AG09319 (cell line): ENCODE results near the gene CEP170.
"Not testable (repeated sequence)": the region's sequence is repeated elsewhere in the genome, so short reads cannot be mapped to it uniquely, and the experiment has no call there.

ENCODE experiments used
- DNase-seq: peaks from one replicate; pipeline ENCODE4 v3.0.0-alpha.2; 2010; ENCODE audit warnings: low read depth; ENCODE audit errors: extremely low read depth
- TF ChIP-seq, protein P1 (sequence below): IDR thresholded peaks from 2 replicates; pipeline ENCODE4 v1.5.1; 2011; ENCODE audit warnings: low read depth, mild to moderate bottlenecking, inconsistent platforms, low read length, moderate library complexity

CEP170 gene

DNA sequence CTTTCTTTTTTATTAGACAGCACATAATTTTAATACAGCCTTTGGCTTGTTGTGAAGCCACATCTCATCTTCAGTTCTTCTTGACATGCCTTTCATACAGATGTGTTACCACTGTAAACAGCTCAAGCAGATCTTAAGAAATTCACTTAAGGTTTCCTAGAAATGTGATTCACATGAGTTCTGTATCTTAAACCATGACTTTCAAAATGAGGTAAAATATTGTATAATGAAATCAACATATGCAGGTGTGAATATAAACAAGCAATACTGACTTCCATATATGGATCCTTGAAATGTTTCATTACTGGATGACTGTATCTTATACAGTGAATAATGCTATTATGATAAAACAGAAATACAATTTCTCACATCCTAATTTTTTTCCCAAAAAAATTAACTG is 107.7 kb downstream of the CEP170 start:
- DNase-seq, result not testable (repeated sequence)

DNA sequence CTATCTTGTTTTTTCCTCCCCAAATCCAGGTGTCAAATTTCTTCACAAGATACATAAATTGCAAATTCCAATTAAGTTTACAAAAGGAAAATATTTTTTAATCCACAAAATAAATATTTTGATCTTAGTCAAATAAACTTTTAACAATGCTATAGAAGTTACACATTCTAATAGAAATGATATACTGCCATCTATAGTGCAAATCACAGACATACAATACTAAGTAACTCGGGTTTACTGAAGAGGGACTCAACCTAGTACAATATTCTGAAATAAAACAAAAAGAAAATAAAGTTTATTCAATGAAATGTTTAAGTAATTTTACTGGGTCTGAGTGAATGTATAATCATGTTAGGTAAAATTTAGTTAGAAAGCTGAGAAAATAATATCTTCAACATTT is 114.6 kb downstream of the CEP170 start:
- TF ChIP-seq, protein P1, sequence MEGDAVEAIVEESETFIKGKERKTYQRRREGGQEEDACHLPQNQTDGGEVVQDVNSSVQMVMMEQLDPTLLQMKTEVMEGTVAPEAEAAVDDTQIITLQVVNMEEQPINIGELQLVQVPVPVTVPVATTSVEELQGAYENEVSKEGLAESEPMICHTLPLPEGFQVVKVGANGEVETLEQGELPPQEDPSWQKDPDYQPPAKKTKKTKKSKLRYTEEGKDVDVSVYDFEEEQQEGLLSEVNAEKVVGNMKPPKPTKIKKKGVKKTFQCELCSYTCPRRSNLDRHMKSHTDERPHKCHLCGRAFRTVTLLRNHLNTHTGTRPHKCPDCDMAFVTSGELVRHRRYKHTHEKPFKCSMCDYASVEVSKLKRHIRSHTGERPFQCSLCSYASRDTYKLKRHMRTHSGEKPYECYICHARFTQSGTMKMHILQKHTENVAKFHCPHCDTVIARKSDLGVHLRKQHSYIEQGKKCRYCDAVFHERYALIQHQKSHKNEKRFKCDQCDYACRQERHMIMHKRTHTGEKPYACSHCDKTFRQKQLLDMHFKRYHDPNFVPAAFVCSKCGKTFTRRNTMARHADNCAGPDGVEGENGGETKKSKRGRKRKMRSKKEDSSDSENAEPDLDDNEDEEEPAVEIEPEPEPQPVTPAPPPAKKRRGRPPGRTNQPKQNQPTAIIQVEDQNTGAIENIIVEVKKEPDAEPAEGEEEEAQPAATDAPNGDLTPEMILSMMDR, result peak; percentile 3; the same call in 1 of the 2 replicates
- DNase-seq, result not testable (repeated sequence)

DNA sequence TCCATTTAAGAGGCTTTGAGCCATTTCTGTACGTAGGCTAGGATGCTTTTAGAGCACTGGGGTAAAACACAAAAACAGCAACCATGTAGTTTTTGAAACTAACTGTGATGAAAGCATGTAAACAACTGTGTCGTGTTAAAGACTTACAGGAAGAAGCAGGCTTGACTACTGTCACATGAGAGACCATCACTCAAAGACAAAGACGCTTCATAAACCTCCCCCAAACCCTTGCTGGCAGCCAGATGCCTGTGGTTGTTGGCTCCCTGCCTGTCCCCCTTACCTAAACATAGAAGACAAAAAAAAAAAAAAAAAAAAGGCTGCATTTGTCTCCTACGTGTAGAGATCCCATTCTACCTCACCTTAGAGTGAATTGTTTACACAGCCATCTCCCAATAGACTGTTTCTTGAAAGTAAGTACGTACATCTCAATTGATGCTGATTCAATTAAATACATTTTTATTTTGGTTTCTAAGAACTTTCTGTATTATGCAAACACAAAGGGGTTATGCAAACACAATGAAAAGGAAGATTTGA is 132.1 kb downstream of the CEP170 start:
- not testable (repeated sequence) for DNase-seq

DNA sequence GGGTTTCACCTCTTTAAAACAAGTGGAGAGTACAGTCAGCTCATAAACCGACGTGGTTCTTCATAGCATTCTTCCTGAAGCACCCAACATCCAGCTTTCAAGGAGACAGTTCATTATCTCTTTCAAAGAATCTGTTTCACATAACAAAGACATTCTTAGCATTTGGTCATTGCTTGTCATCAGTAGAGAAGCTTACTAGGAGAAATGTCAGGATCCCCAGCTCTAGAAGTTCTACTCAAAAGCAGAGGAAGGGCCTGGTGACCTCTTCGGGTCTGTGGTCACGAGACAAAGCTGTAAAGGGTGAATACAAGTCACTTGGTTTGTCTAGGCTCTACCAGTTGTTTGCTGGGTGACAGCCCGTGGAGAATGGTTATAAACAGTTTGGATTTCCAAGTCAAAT is 133.1 kb downstream of the CEP170 start:
- DNase-seq, result not testable (repeated sequence)

DNA sequence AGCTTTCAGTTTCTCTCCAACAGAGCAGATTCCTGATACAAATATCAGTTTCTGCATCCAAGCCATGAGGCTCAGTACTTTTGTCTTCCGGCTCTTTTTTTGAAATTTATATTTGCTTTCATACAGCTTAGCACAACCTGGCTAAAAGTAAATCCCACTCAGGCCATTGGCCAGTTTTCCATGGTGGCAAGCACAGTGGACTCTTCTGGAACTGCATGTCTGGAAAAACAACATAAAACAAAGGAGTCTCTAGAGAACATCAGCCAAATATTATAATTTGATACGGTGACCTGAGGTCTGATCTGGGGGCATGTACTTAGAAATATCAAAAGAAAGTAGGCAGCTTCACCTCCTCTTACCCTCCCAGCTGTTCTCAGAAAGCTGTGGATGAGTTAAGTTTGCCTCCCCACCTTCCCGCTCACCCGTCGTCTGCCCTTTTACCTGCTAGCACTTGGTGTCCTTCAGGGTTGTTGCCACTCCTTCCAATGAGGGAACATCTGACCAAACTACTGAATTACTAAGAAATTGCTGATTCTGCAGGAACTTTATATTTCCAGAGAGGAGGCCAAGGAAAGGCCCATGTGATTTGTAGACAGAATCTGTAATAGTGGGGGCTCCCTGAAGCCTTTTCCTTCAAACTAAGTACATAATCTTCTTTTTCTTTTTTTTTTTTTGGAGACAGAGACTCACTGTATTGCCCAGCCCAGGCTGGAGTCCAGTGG is 136.3 kb downstream of the CEP170 start:
- DNase-seq, result not testable (repeated sequence)

DNA sequence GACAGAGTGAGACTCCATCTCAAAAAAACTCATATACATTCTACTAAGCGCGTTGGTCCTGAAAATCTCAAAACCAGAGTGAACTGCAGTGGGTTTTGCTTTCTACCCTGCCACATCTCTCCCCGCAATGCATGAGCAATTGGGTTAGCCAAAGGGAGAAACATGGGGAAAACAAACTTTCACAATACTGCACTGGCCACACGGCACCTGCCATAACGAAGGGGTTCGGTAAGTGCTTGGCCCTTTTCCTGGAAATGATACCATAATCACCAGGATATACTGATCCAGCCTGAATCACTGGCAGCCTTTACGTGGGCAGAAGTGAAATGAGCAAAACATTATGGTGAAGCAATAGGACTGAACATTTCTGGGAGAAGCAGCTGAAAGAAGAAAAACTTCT is 138.9 kb downstream of the CEP170 start:
- DNase-seq, result not testable (repeated sequence)

DNA sequence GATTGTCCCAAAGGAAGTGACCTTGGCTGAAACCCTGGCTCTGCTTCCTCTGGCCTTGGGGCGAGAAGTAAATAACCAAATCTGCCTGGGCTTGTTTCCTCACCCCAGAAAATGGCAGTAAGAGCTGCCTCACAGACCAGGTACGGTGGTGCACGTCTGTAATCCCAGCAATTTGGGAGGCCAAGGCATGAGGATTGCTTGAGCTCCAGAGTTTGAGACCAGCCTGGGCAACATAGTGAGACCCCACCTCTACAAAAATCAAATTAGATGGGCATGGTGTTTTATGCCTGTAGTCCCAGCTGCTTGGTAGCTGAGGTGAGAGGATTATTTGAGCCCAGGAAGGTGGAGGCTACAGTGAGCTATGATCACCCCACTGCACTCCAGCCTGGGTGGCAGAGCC is 140.3 kb downstream of the CEP170 start:
- not testable (repeated sequence) for DNase-seq

DNA sequence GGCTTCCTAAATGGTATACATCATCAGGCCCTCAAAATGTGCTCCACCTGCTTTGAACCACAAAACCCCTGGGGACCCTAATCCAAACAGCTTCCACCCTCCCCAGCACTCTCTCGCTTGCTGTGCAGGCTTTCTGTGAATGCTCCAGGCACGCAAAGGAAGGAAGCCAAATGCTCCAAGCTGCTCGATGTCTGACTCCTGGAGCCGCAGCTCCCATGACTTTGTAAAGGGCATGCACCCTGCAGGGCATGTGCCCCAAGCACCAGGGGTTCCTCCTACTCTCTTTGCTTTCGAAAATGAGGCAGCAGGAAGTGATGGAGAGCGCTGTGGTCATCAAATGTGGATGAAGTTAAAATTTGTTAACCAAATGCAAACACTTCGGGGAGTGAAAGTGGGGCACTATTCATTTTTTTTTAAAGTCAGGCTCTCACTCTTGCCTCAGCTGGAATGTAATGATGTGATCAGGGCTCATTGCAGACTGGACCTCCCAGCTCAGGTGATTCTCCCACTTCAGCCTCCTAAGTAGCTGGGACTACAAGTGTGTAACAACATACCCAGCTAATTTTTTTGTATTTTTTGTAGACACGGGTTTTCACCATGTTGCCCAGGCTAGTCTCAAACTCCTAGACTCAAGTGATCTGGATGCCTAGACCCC is 140.9 kb downstream of the CEP170 start:
- DNase-seq, result peak; percentile 59

DNA sequence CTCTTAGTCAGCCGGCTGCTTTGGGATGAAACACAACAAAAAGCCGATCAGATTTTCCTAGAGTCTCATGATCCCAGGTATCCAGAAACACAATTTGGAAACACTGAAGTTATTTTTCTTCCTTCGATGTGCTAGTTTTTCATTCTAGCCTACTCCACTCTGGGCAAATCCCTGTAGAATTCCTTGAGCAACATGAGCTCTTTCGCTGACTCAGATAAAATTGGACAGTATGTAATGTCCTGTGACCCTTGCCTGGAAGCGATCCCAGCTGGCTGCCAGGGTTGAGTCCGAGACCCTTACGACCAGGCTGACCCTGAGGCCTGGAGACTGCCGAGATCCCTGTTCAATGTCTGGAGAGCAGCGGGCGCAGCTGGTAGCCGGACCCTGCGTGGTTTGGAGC is 147.9 kb downstream of the CEP170 start:
- DNase-seq, result not testable (repeated sequence)

DNA sequence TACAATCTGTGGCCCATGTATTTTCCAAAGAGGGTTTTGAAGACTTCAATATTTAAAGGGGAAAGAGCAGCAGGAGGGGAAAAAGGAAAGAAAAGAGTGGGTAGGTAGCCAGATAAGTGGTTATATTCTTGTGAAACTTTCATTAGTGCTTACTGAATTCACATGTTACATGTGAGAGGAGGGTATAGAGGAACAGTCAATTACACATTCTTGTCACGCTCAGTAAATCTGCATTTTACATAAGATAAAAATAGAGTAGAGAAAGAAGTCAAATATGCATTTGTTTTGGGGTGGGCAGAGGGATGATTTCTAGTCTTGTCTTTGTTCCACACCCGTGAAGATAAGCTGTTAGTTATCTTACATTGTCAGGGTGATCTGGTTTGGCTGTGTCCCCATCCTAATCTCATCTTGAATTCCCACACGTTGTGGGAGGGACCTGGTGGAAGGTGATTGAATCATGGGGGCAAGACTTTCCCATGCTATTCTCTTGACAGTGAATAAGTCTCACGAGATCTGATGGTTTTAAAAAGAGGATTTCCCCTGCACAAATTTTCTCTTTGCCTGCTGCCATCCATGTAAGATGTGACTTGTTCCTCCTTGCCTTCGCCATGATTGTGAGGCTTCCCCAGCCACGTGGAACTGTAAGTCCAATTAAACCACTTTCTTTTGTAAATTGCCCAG is 149.3 kb downstream of the CEP170 start:
- not testable (repeated sequence) for DNase-seq

DNA sequence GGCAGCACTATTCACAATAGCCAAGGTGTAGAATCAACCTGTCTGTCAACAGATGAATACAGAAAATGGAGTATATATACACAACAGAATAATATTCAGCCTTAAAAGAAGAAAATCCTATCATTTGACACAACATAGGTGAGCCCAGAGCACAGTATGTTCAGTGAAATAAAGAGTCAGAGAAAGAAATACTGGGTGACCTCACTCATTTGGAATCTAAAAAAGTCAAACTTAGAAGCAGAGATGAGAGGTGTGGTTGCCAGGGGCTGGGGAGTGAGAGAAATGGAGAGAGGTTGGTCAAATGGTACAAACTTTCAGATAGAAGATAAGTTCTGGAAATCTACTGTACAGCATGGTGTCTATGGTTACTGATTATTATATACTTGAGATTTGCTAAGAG is 150.0 kb downstream of the CEP170 start:
- not testable (repeated sequence) for DNase-seq

DNA sequence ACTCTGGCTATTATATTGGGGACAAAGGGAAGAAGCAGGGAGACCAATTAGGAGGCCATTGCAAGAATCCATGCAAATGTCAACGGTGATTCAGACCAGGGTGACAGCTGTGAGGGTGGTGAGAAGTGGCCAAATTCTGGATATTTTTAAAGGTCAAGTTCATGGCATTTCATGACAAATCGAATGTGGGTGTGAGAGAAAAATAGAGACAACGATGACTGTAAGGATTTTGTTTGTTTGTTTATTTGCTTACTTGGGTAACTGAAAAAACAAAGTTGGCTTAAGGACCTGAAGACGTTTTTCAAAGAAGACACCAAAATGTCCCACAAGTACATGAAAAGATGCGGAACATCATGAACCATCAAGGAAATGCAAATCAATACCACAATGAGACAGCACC is 150.6 kb downstream of the CEP170 start:
- not testable (repeated sequence) for DNase-seq

DNA sequence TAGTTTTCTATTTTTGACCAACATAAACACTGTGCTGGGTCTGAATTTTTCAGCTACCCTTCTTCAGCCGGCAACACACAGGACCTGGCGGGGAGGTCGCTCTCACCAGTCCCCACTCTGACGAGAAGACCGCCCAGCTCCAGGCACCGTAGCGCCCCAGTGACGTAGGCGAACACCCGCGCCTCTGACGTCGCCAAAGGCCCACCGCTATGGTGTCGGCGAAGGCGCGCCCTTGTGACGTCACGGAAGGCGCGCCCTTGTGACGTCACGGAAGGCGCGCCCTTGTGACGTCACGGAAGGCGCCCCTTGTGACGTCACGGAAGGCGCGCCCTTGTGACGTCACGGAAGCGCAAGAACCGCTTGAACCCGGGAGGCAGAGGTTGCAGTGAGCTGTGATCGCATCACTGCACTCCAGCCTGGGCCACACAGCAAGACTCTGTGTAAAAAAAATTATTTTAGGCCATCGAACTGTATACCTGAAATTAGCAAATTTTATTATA is 153.5 kb downstream of the CEP170 start:
- peak; percentile 41 for DNase-seq

DNA sequence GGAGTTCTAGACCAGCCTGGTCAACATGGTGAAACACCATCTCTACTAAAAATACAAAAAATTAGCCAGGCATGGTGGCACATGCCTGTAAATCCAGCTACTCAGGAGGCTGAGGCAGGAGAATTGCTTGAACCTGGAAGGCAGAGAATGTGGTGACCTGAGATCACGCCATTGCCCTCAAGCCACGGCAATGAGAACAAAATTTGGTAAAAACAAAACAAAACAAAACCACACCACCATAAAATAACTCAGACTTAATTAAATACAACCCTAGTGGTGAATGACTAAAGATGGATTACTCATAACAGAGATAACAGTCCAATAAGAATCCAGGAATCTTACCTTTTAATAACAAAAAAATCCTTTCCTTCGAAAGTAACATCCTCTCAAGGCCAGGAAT is 167.7 kb downstream of the CEP170 start:
- not testable (repeated sequence) for DNase-seq
